ENCODE measurements around the gene CCR6.

GRCh38 chr6:167142433-167142761 is 19.5 kb downstream of the CCR6 start:
- peak in 1 of 6 experiments; percentile 16 for TF ChIP-seq CTCF (IDR thresholded peaks at IDR 0.05)
- no peak for TF ChIP-seq POLR2A (IDR thresholded peaks at IDR 0.05)
